ENCODE measurements around the gene SLC7A5.
"Not testable (repeated sequence)": the region's sequence is repeated elsewhere in the genome, so short reads cannot be mapped to it uniquely, and the experiment has no call there.

SLC7A5 gene

GRCh38 chr16:87887931-87888330 lies 18.6 kb upstream of the SLC7A5 start:
- DNase-seq: not testable (repeated sequence)

GRCh38 chr16:87885371-87885967 lies 16.2 kb upstream of the SLC7A5 start:
- DNase-seq: not testable (repeated sequence)

- DNase-seq: no peak
Measured at GRCh38 chr16:87882436-87883019, 13.2 kb upstream of the SLC7A5 start.

- DNase-seq: no peak
Measured at GRCh38 chr16:87881324-87882200, 12.3 kb upstream of the SLC7A5 start.

- no peak for DNase-seq
Measured at GRCh38 chr16:87880117-87880696, 10.9 kb upstream of the SLC7A5 start.

GRCh38 chr16:87879411-87880013 lies 10.2 kb upstream of the SLC7A5 start:
- not testable (repeated sequence) for DNase-seq

GRCh38 chr16:87878704-87879103 lies 9.4 kb upstream of the SLC7A5 start:
- DNase-seq: no peak

GRCh38 chr16:87877942-87878507 lies 8.7 kb upstream of the SLC7A5 start:
- DNase-seq: no peak

- no peak for DNase-seq
Measured at GRCh38 chr16:87874639-87875427, 5.5 kb upstream of the SLC7A5 start.

GRCh38 chr16:87870418-87871291 lies 1.3 kb upstream of the SLC7A5 start:
- not testable (repeated sequence) for DNase-seq

GRCh38 chr16:87869879-87870417 lies 641 bp upstream of the SLC7A5 start:
- not testable (repeated sequence) for DNase-seq

- not testable (repeated sequence) for DNase-seq
Measured at GRCh38 chr16:87868254-87869029, 865 bp downstream of the SLC7A5 start.

GRCh38 chr16:87865902-87866555 lies 3.3 kb downstream of the SLC7A5 start:
- not testable (repeated sequence) for DNase-seq

GRCh38 chr16:87864331-87864989 lies 4.8 kb downstream of the SLC7A5 start:
- DNase-seq: no peak

- DNase-seq: not testable (repeated sequence)
Measured at GRCh38 chr16:87863327-87863635, 6.0 kb downstream of the SLC7A5 start.

- not testable (repeated sequence) for DNase-seq
Measured at GRCh38 chr16:87862597-87863326, 6.5 kb downstream of the SLC7A5 start.

- not testable (repeated sequence) for DNase-seq
Measured at GRCh38 chr16:87861300-87862099, 7.8 kb downstream of the SLC7A5 start.
